Duodenal mucosa (tissue), 2 donors: ENCODE measurements around the gene MYEOV.

Experiments used
- H3K27ac ChIP-seq: one replicate; pipeline ENCODE4 v1.7.0; 2013; ENCODE audit warnings: low read depth, low read length
- H3K27me3 ChIP-seq, 2 donors: one replicate each; pipeline ENCODE4 v1.7.0; 2013; ENCODE audit warnings: low read length in 2 of 2, control low read depth in 1 of 2; ENCODE audit not compliant: insufficient read depth in 2 of 2, control insufficient read depth in 1 of 2
- H3K36me3 ChIP-seq, 2 donors: one replicate each; pipeline ENCODE4 v1.7.0; 2013; ENCODE audit warnings: low read length in 2 of 2, control low read depth in 1 of 2; ENCODE audit not compliant: insufficient read depth in 2 of 2, control insufficient read depth in 1 of 2
- H3K4me1 ChIP-seq, 2 donors: one replicate each; pipeline ENCODE4 v1.7.0; 2013; ENCODE audit warnings: low read length in 2 of 2, control low read depth in 1 of 2; ENCODE audit not compliant: insufficient read depth in 2 of 2, control insufficient read depth in 1 of 2
- H3K4me3 ChIP-seq, 2 donors: one replicate each; pipeline ENCODE4 v1.7.0; 2013; ENCODE audit warnings: low read length in 2 of 2, low read depth in 1 of 2
- H3K9ac ChIP-seq, 2 donors: one replicate each; pipeline ENCODE4 v1.7.0; 2013; ENCODE audit warnings: low read length in 2 of 2, low read depth in 1 of 2
- H3K9me3 ChIP-seq, 2 donors: one replicate each; pipeline ENCODE4 v1.7.0; 2013; ENCODE audit warnings: low read length in 2 of 2, control low read depth in 1 of 2; ENCODE audit not compliant: control insufficient read depth in 1 of 2

Gene MYEOV

DNA sequence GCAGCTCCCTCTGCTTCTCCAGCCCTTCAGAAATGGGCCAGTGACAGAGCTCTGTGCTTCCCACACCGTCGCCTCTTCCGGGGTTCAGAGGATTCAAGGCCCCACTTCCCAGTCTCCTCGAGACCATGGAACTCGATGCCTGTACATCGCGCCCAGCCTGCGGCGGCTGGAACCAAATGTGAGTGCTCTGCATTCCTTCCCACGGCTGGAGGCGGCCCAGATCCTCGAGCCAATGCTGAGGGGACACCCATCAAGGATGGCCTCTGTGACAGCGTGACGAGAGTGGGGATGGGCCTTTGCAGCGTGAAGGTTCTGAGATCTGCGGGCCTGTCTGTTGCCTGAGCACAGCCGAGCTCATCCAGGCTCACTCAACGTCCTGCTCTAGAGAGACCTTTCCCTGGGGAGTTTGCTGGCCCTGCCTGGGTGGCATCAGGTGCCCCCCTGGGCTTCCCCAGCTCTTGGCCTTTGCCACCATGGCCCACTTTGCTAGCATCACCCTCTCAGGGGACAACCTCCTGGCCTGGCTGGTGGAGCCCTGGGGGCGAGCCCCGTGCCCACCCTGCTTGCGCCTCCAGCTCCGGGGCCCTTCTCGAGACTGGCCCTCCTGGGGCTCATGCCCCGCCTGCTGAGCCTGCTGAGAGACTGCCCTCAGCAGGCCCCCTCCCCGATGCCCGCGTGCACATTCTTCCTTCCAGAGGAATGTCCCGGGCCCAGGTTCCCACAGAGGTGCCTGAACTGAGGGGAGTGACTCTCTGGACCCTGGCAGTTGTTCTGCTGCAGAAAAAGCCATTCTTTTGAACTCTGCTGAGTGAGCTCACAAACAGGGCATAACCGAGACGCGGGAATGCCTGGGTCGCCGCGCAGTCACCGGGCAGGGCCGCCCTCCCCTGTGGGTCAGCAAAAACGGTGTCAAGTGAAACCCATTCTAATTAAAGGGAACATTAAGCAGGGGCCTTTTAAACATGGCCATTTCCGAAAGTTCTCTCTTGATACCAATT is 7.3 kb upstream of the MYEOV start:
- no peaks in the 10 kb centered on the region for H3K27me3 ChIP-seq
- H3K27ac ChIP-seq, result no peak overlapping the region
- H3K36me3 ChIP-seq, result no peaks in the 10 kb centered on the region
- no peaks in the 10 kb centered on the region for H3K9me3 ChIP-seq
- H3K4me3 ChIP-seq, result no peak overlapping the region
- H3K9ac ChIP-seq, result no peak overlapping the region
- peaks cover 26 to 28% of the 10 kb centered on the region in 2 donors for H3K4me1 ChIP-seq

DNA sequence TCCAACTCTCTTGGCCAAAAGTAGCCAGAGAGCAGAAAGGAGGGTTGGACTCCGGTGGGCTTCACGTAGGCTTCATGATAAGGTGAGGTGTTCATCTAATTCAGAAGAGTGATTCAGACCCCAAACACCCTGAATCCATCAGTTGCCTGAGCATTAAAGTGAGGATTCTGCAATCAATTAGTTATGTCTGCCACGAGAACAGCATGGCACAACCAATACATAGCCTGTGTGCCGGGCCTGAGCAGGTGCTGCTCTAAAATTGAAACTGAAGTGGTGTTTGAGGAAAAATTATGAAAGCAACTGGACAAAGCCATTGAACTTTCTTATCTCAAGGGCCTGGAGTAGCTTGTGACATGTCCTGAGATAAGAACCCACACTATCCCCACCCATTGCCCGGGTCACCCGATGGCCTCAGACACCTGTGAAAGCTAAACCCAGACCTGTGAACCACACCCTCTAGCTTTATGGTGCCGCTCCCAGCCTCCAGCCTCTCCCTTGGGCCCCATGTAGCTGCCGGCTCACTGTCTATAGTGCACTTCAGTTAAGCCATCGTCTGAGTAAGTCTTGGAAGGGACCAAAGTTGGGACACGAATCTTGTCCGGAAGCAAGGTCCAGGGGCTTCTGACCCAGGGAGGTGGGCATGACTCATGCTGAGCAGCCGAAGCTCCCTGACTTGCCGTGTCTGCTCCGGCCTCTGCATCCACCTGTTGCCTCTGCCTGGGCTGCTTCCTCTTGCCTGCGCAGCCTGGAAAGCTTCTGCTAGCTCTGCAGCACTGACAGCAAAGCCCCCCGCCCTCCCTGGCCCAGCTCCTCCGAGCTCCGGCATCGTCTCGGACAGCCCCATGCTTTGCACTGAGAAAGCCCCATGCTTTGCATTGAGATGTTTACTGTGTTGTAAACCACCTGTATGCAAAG is 5.7 kb upstream of the MYEOV start:
- peak overlapping the region; percentile 29 to 51 for H3K4me3 ChIP-seq
- peaks cover 32 to 33% of the 10 kb centered on the region in 2 donors for H3K4me1 ChIP-seq
- H3K27me3 ChIP-seq, result no peaks in the 10 kb centered on the region
- peak overlapping the region; percentile 44 for H3K27ac ChIP-seq
- no peaks in the 10 kb centered on the region for H3K9me3 ChIP-seq
- H3K9ac ChIP-seq, result peak overlapping the region; percentile 22 to 48
- H3K36me3 ChIP-seq, result no peaks in the 10 kb centered on the region

DNA sequence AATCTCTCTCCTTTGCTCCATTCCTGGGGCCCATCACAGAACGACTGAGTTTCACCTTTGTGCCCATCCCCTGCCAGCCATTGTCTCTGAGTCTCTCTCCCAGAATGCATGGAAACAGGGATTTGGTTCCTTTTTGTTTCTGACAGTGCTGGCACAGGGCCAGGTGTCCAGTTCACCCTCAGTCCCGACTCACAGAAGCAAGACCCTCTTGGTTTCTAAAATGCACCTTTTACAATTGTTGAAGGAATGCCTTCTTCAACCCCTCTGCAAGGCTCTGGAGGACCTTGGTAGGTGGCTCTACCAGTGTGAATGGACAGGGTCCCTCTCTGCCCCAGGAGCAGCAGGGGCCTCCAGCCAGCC is 5.1 kb upstream of the MYEOV start:
- Histone ChIP-seq H3K9ac (peak overlapping the region in 1 of 2 donors; percentile 22), H3K27me3 (no peaks in the 10 kb centered on the region), H3K27ac (peak overlapping the region; percentile 44), H3K4me1 (peaks cover 37 to 40% of the 10 kb centered on the region in 2 donors), H3K4me3 (peak overlapping the region; percentile 29 to 51), H3K9me3 (no peaks in the 10 kb centered on the region), H3K36me3 (no peaks in the 10 kb centered on the region)

DNA sequence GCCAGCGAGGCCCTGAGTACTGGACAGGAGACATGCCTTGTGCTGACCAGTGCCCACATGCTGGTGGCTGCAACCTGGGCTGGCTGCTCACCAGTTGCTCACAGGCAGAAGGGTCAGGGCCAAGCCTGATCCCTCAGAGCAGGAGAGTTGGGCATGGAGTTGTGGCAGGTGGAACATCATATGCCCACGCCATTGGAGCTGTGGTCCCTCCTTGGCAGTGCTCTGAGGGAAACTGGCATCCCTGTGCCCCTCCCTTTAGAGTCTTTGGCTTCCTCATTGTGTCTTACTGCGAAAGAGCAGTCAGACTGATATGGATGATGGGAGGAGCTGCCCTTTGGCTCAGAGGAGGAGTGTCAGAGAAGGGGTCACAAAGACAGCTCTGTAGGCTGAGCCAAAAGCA is 3.1 kb upstream of the MYEOV start:
- no peaks in the 10 kb centered on the region for H3K36me3 ChIP-seq
- no peak overlapping the region for H3K4me3 ChIP-seq
- H3K9ac ChIP-seq, result peak overlapping the region in 1 of 2 donors; percentile 9
- no peaks in the 10 kb centered on the region for H3K9me3 ChIP-seq
- peaks cover 50 to 55% of the 10 kb centered on the region in 2 donors for H3K4me1 ChIP-seq
- H3K27me3 ChIP-seq, result no peaks in the 10 kb centered on the region
- no peak overlapping the region for H3K27ac ChIP-seq

DNA sequence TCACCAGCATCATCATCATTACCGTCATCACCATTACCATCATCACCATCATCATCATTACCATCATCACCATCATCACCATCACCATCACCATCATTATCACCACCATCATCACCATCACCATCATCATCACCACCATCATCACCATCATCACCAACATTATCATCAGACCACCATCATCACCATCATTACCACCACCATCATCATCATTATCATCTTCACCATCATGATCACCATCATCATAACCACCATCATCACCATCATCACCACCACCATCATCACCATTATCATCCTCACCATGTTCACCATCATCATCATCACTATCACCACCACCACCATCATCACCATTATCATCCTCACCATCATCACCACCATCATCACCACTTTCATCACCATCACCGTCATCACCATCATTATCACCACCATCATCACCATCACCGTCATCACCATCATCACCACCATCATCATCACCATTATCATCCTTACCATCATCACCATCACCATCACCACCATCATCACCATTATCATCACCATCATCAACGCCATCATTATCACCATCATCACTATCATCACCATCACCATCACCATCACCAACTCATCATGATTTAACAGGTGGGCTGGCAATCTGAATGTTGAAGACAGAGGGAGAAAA is 2.4 kb upstream of the MYEOV start:
- H3K4me1 ChIP-seq, result peaks cover 57 to 62% of the 10 kb centered on the region in 2 donors
- H3K36me3 ChIP-seq, result no peaks in the 10 kb centered on the region
- no peak overlapping the region for H3K4me3 ChIP-seq

DNA sequence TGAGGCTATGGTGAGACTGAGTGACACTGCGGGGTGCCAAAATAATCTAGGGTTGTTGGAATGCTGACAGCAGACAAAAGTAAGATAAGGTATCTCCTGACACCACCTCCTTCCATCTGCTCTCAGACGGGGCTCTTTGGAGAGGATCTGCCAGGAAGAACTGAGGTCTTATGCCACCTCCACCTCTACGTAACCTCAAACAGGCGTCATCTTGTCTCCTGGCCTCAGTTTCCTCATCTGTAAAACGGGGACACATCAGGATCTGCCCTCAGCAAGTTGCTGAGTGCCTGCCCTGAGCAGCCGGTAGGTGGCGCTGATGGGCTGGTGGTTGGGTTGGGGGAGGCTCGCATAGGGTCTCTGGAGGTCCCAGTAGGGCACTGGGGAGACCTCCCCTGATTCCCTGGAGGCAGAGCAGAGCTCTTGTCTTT is 1.7 kb upstream of the MYEOV start:
- Histone ChIP-seq H3K9me3 (no peaks in the 10 kb centered on the region), H3K27ac (no peak overlapping the region), H3K4me1 (peaks cover 63 to 69% of the 10 kb centered on the region in 2 donors), H3K27me3 (no peaks in the 10 kb centered on the region), H3K36me3 (no peaks in the 10 kb centered on the region), H3K4me3 (no peak overlapping the region), H3K9ac (no peak overlapping the region)

More for the DNA sequence above, 2.4 kb upstream of the MYEOV start:
- no peak overlapping the region for H3K9ac ChIP-seq
- no peaks in the 10 kb centered on the region for H3K9me3 ChIP-seq
- H3K27ac ChIP-seq, result no peak overlapping the region
- H3K27me3 ChIP-seq, result no peaks in the 10 kb centered on the region

DNA sequence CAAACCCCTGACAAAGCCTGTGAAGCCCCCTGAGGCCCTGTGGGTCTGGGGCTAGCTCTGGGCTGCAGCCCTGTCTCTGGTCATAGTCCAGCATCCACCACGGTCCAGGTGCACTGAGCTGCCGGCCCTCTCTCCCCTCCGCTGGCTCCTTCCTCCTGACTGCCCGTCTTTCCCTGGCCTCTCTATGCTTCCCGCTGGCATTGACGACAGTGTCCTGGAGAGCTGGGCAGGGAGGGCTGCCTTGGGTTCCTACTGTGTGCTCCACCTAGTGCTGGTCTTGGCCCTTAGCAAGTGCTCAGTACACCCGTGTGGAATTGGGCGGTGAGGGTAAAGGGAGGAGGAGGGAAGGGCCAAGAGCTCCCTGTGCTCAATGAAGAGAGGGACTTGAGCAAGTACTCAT is 868 bp upstream of the MYEOV start:
- no peak overlapping the region for H3K27ac ChIP-seq
- no peaks in the 10 kb centered on the region for H3K36me3 ChIP-seq
- H3K9me3 ChIP-seq, result no peaks in the 10 kb centered on the region
- peaks cover 71 to 76% of the 10 kb centered on the region in 2 donors for H3K4me1 ChIP-seq
- no peak overlapping the region for H3K9ac ChIP-seq
- no peak overlapping the region for H3K4me3 ChIP-seq
- no peaks in the 10 kb centered on the region for H3K27me3 ChIP-seq

DNA sequence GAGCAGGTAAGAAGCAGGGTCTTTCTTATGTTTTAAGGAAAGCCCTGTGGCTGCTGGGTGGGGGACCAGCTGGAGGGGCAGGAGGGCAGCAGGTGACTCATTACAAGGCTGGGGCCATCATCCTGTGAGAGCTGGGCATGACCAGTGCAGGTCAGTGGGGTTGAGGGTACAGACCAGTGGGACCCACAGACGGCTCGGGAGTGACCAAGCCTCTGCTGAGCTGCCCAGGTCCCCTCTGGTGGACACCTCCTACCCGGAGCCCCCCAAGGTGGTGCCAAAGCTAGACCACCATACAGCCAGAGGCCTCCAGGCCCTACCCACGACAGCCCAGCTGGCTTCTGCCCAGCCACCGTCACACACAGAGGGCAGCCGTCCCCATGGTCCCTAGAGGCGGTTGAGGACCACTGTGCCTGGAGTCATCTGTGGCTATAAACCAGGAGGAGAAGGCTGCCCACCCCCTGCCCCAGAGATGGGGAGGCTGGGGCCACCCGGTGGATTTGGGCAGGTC is 670 bp downstream of the MYEOV start:
- no peaks in the 10 kb centered on the region for H3K9me3 ChIP-seq
- peak overlapping the region; percentile 21 for H3K27ac ChIP-seq
- peaks cover 72 to 78% of the 10 kb centered on the region in 2 donors for H3K4me1 ChIP-seq
- H3K27me3 ChIP-seq, result no peaks in the 10 kb centered on the region
- H3K36me3 ChIP-seq, result no peaks in the 10 kb centered on the region
- H3K4me3 ChIP-seq, result no peak overlapping the region
- H3K9ac ChIP-seq, result peak overlapping the region in 1 of 2 donors; percentile 4

DNA sequence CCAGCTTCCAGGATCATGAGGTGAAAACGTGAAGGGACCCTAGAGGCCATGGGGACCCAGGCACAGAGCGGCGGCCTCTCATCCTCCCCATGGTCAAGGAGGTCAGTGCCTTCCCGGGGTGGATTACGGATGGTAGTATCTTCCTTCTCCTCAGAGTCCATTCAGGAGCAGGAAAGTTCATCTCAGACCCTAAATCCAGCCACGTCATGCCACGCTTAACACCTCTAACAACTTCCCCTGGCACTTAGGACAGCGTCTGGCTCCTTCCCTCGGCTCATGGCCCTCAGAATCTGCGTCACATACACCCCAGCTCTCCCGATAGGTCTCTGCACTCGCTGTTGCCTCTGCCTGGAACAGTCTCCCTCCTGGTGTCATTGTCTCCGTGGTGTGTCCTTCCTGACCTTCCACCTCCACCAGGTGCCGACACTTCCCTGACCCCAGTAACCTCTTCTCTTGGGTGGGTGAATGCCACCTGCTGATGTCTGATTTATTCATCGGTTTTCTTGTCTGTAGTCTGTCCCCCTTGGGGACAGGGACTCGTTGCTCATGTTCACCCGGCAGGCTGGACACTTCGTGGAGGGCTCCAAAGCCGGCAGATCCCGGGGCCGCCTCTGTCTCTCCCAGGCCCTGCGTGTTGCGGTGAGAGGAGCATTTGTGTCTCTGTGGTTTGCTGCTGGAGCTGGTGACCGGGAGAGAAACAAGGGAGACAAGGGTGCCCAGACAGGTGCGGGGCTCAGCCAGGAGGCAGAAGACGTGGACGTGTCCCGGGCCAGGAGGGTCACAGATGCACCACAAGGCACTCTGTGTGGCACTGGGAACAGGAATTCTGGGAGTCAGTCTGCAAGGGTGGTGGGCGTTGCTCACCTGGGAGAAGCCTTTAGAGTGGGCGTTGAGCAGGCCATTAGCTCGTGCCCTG is 1.4 kb downstream of the MYEOV start:
- Histone ChIP-seq H3K4me1 (peaks cover 71 to 82% of the 10 kb centered on the region in 2 donors), H3K9me3 (no peaks in the 10 kb centered on the region), H3K27me3 (no peaks in the 10 kb centered on the region), H3K36me3 (no peaks in the 10 kb centered on the region), H3K9ac (no peak overlapping the region), H3K27ac (no peak overlapping the region), H3K4me3 (no peak overlapping the region)
